Measurements from ENCODE around the gene TFAP2A.

DNA sequence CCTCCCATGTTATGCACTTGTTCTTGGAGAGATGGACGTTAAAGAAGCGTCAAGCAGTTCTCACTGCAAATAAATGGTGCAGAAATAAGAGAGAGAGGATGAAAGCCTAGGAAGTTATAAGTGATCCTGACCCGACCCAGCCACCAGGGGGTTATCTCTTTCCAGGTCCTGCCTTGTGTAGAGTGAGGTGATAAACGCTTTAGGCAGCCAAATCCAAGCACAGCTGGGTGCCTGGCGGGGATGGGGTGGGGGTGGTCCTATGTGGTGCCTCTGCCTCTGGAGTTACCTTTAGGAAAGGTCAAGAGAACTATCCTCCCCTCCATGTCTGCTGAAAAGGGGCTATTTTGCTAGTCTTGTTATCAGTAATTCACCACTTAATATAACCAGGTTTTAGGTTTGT is 9.2 kb upstream of the TFAP2A start:
- no peak for TF ChIP-seq ATF1 (CRISPR knock-in tag; IDR thresholded peaks at IDR 0.05)
- TF ChIP-seq, protein P1, sequence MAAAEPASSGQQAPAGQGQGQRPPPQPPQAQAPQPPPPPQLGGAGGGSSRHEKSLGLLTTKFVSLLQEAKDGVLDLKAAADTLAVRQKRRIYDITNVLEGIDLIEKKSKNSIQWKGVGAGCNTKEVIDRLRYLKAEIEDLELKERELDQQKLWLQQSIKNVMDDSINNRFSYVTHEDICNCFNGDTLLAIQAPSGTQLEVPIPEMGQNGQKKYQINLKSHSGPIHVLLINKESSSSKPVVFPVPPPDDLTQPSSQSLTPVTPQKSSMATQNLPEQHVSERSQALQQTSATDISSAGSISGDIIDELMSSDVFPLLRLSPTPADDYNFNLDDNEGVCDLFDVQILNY (CRISPR knock-in tag; IDR thresholded peaks at IDR 0.05), result no peak

Measured in WTC11 (cell line).